NT2/D1 (cell line): ENCODE measurements around the gene PDGFRB.

ENCODE experiments used
- SUZ12 ChIP-seq: IDR thresholded peaks from 2 replicates; pipeline ENCODE4 v1.6.1; 2011; ENCODE audit not compliant: insufficient read length, insufficient read depth; ENCODE audit errors: extremely low read depth
- YY1 ChIP-seq: IDR thresholded peaks from 2 replicates; pipeline ENCODE4 v1.6.1; 2011; ENCODE audit not compliant: insufficient read length, insufficient read depth
- ZNF274 ChIP-seq: IDR thresholded peaks from 2 replicates; pipeline ENCODE4 v1.6.1; 2011; ENCODE audit warnings: mild to moderate bottlenecking, low read depth, low read length

- no peak for TF ChIP-seq ZNF274
- TF ChIP-seq YY1: no peak
- no peak for TF ChIP-seq SUZ12
These were observed 82.0 kb downstream of the PDGFRB start for GRCh38 chr5:150073677-150074076.
